ENCODE data around the gene ZFYVE28. TPM values are rescaled to one million over a fixed set of nuclear protein-coding genes. Genes with fewer than 3 reads are reported as not detected.
"Not testable (repeated sequence)": the region's sequence is repeated elsewhere in the genome, so short reads cannot be mapped to it uniquely, and the experiment has no call there.

Gene ZFYVE28
- total and polyA plus RNA-seq, 2 of the 8 experiments (the other 6 are each of a cell fraction or from before 2014, with no cell fraction given): 1.7 to 4.9 TPM

- TF ChIP-seq PHF8 (conservative IDR thresholded peaks at IDR 0.05; ENCODE audit: low read depth, low read length) (no peak), JUN (IDR thresholded peaks at IDR 0.05; ENCODE audit: low read depth, low read length) (no peak), TBP (IDR thresholded peaks at IDR 0.05; ENCODE audit: low read depth, low read length) (no peak)
Observed at GRCh38 chr4:2417765-2418649, at the start of gene ZFYVE28 (continued).

- not testable (repeated sequence) for H3K36me3 ChIP-seq (ENCODE audit: control insufficient read depth in 2 of 4, insufficient read depth in 4 of 4, low read length in 3 of 4); H4K5ac ChIP-seq (ENCODE audit: insufficient read length, low read depth, low read length); H2AK5ac ChIP-seq (ENCODE audit: low read depth, low read length); H3K27ac ChIP-seq (ENCODE audit: low read depth, low read length); DNase-seq (ENCODE audit: low read depth in 1 of 2, low spot score in 2 of 2); H3K4me3 ChIP-seq (ENCODE audit: extremely low read depth in 1 of 4, insufficient read depth in 2 of 4, low read depth in 3 of 4, low read length in 4 of 4); H3K4me1 ChIP-seq (replicated peaks in 1 of 4; ENCODE audit: control insufficient read depth in 3 of 4, insufficient read depth in 4 of 4, low read length in 3 of 4); H3K4ac ChIP-seq (replicated peaks; ENCODE audit: insufficient read length, low read depth, low read length); H4K91ac ChIP-seq (replicated peaks; ENCODE audit: insufficient read length, low read length); H2BK12ac ChIP-seq (ENCODE audit: low read depth, low read length); H3K79me1 ChIP-seq (ENCODE audit: low read depth, low read length); H2BK5ac ChIP-seq (ENCODE audit: low read depth, low read length); H2BK20ac ChIP-seq (ENCODE audit: low read length); FAIRE-seq; H3K14ac ChIP-seq (ENCODE audit: insufficient read length); H3K23ac ChIP-seq (ENCODE audit: insufficient read length); H2BK120ac ChIP-seq (replicated peaks; ENCODE audit: low read depth, low read length); H3K9me3 ChIP-seq (ENCODE audit: insufficient read depth in 2 of 2, low read depth in 1 of 2, low read length in 1 of 2); H4K8ac ChIP-seq (ENCODE audit: extremely low read depth, insufficient read depth, low read length); H2AFZ ChIP-seq (ENCODE audit: low read length); H3K9ac ChIP-seq (replicated peaks in 1 of 4; ENCODE audit: extremely low read depth in 1 of 4, low read depth in 3 of 4, low read length in 3 of 4); H2BK15ac ChIP-seq (ENCODE audit: low read length); H3K4me2 ChIP-seq (ENCODE audit: insufficient read depth in 1 of 2, low read depth in 2 of 2, low read length in 2 of 2); H3K18ac ChIP-seq (ENCODE audit: extremely low read depth, low read length); H3K56ac ChIP-seq (replicated peaks; ENCODE audit: insufficient read length, low read depth, low read length)
- Histone ChIP-seq H4K20me1 (replicated peaks in 1 of 2; ENCODE audit: control insufficient read depth in 1 of 2, insufficient read depth in 2 of 2, low read length in 2 of 2) (peaks cover 6 to 10% of the 10 kb centered on the region in 2 experiments), H3K27me3 (replicated peaks in 1 of 4; ENCODE audit: control insufficient read depth in 3 of 4, extremely low read depth in 1 of 4, insufficient read depth in 3 of 4, low read length in 3 of 4) (peaks cover 0 to 20% (median 13%) of the 10 kb centered on the region in 4 experiments; a peak in 5 of 7 replicates), H3K79me2 (ENCODE audit: control insufficient read depth in 1 of 2, insufficient read depth in 2 of 2, low read length in 2 of 2) (peaks cover 10 to 29% of the 10 kb centered on the region in 2 experiments), H3K23me2 (ENCODE audit: low read depth, low read length) (peaks cover 14% of the 10 kb centered on the region)
- ChIA-PET CTCF (ENCODE audit: partially characterized antibody) (interaction anchor here (0.9 to 3.3 kb wide), 6 partner anchors 15 to 246 kb away, joined by 3 to 30 read pairs (median 3); no protein-coding TSS in a partner anchor), POLR2A (ENCODE audit: partially characterized antibody) (interaction anchor here (0.6 to 0.9 kb wide), 3 partner anchors 24 to 1506 kb away, joined by 3 to 4 read pairs (median 3); no protein-coding TSS in a partner anchor)
Observed at GRCh38 chr4:2465544-2465943, 47.1 kb upstream of the ZFYVE28 start.

Measured in H1 (cell line).